ENCODE data around the gene TMEM164. TPM values are rescaled to one million over a fixed set of nuclear protein-coding genes. Genes with fewer than 3 reads are reported as not detected.

TMEM164 gene
- total and polyA plus RNA-seq, 2 of the 4 experiments (the other 2 are of a cell fraction) = 6.3 to 7.1 TPM

- H3K27me3 ChIP-seq (ENCODE audit: control insufficient read depth, insufficient read depth, low read length) = peaks cover 2% of the 10 kb centered on the region
- H2AK5ac ChIP-seq (ENCODE audit: low read depth, low read length) = no peak overlapping the region
- no peak for DNase-seq
- H4K20me1 ChIP-seq (ENCODE audit: insufficient read depth, low read length) = no peaks in the 10 kb centered on the region
- dilution Hi-C loops (cut with HindIII; ENCODE audit: low sequenced_read_pairs, unreplicated experiment) (no loop called here), intact Hi-C loops (cut with micrococcal nuclease) (no loop called here), in situ Hi-C loops (cut with MboI; ENCODE audit: low sequenced_read_pairs) (no loop called here)
- no peaks in the 10 kb centered on the region for H3K9me3 ChIP-seq (ENCODE audit: control insufficient read depth, insufficient read depth, low read length)
- no peak overlapping the region for H2BK20ac ChIP-seq (ENCODE audit: low read depth, low read length)
- POLR2A ChIA-PET (ENCODE audit: unreplicated experiment) = no interaction called here
- H3K36me3 ChIP-seq (ENCODE audit: control insufficient read depth, insufficient read depth, low read length) = 0 out of 2 replicates have a peak, but pooled peaks cover 2% of the 10 kb centered on the region
- no peaks in the 10 kb centered on the region for H3K79me1 ChIP-seq (ENCODE audit: low read depth in 1 of 2, low read length in 2 of 2)
- no peak overlapping the region for H3K27ac ChIP-seq (ENCODE audit: insufficient read depth, low read length)
- no CpG with 5 or more reads among the region's 4 CpGs for WGBS, 2 experiments (ENCODE audit: extremely low coverage in 2 of 2, insufficient read length in 1 of 2)
- no peak overlapping the region for H4K91ac ChIP-seq (ENCODE audit: insufficient read depth, low read depth, low read length)
- no peak overlapping the region for H2BK5ac ChIP-seq (ENCODE audit: low read depth, low read length, poor library complexity, severe bottlenecking)
- CTCF ChIA-PET = no interaction called here
- H3K9me1 ChIP-seq (ENCODE audit: insufficient read depth, low read length) = no peaks in the 10 kb centered on the region; the same call in 1 of the 2 replicates
- TF ChIP-seq MAZ (IDR thresholded peaks at IDR 0.05; ENCODE audit: borderline replicate concordance, low read depth, low read length) = no peak
- no peak for TF ChIP-seq RAD21 (IDR thresholded peaks at IDR 0.05; ENCODE audit: low read length)
- no peak for TF ChIP-seq MXI1 (IDR thresholded peaks at IDR 0.05; ENCODE audit: borderline replicate concordance, low read depth, low read length)
- no peak for TF ChIP-seq RCOR1 (IDR thresholded peaks at IDR 0.05; ENCODE audit: insufficient replicate concordance, low read length)
- TF ChIP-seq NFE2L2 (IDR thresholded peaks at IDR 0.05; ENCODE audit: low read depth, low read length) = no peak
- no peak overlapping the region for H2AFZ ChIP-seq (replicated peaks; ENCODE audit: low read length, poor library complexity)
- no peak overlapping the region for H3K18ac ChIP-seq (ENCODE audit: low read depth, low read length)
- H3K23ac ChIP-seq (ENCODE audit: low read depth, low read length) = no peak overlapping the region
- no peak overlapping the region for H3K4ac ChIP-seq (ENCODE audit: low read depth, low read length)
- H3K4me2 ChIP-seq (ENCODE audit: low read depth, low read length) = no peak overlapping the region
- H3K56ac ChIP-seq (ENCODE audit: extremely low read depth, insufficient read depth, low read length) = no peak overlapping the region
- H4K5ac ChIP-seq (ENCODE audit: low read depth, low read length) = no peak overlapping the region
- H3K4me1 ChIP-seq (ENCODE audit: control insufficient read depth, insufficient read depth, low read length) = no peaks in the 10 kb centered on the region
- no peak overlapping the region for H2BK15ac ChIP-seq (ENCODE audit: low read depth, low read length)
- no peak overlapping the region for H4K8ac ChIP-seq (ENCODE audit: low read depth in 2 of 2, low read length in 2 of 2)
- no peak overlapping the region for H2BK120ac ChIP-seq (ENCODE audit: low read depth, low read length)
- no TSS peak for BruUV-seq (replicated peaks)
- no peak overlapping the region for H3K9ac ChIP-seq (ENCODE audit: low read depth, low read length)
- H3K4me3 ChIP-seq (ENCODE audit: insufficient read depth, low read depth, low read length) = no peak overlapping the region
- no peak overlapping the region for H2AK9ac ChIP-seq (replicated peaks; ENCODE audit: low read depth, low read length, poor library complexity)
- ATAC-seq (ENCODE audit: low read depth) = no peak
- H3K14ac ChIP-seq (replicated peaks; ENCODE audit: low read depth, low read length) = no peak overlapping the region
These were observed 111.4 kb downstream of the TMEM164 start for GRCh38 chrX:110114260-110114776.

All from IMR-90 (cell line).